ENCODE results near the gene MUC4.

DNA sequence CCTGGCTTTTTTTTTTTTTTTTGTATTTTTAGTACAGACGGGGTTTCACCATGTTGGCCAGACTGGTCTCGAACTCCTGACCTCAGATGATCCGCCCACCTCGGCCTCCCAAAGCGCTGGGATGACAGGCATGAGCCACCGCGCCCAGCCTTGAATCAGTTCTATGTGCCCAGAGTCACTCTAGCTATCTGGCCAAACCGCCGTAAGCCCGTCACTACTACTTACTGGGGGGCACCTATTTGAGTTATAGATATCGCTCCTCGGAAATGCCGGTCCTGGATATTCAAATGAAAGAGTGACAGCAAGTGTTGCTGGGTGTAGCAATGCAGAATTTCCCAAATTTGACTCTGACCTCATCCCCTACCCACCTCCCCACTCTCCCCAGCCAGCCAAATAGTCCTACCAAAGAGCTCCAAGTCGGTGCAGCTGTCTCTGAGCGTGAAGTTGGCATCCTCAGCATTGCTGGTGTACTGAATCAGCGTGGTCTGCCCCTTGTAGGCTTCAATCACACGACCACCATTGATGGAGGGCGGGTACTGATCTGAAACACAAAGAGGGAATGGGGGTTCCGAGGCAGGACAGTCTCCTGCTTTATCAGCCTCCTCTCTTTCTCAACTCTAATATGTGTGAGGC is 52.9 kb downstream of the MUC4 start:
- TF ChIP-seq, protein P1, sequence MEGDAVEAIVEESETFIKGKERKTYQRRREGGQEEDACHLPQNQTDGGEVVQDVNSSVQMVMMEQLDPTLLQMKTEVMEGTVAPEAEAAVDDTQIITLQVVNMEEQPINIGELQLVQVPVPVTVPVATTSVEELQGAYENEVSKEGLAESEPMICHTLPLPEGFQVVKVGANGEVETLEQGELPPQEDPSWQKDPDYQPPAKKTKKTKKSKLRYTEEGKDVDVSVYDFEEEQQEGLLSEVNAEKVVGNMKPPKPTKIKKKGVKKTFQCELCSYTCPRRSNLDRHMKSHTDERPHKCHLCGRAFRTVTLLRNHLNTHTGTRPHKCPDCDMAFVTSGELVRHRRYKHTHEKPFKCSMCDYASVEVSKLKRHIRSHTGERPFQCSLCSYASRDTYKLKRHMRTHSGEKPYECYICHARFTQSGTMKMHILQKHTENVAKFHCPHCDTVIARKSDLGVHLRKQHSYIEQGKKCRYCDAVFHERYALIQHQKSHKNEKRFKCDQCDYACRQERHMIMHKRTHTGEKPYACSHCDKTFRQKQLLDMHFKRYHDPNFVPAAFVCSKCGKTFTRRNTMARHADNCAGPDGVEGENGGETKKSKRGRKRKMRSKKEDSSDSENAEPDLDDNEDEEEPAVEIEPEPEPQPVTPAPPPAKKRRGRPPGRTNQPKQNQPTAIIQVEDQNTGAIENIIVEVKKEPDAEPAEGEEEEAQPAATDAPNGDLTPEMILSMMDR (IDR thresholded peaks at IDR 0.05; ENCODE audit: poor library complexity, severe bottlenecking), result no peak
- TF ChIP-seq TAF1 (IDR thresholded peaks at IDR 0.05; ENCODE audit: low read depth) (no peak), EZH2 (IDR thresholded peaks at IDR 0.05; ENCODE audit: borderline replicate concordance, insufficient read depth, low read length, poor library complexity, severe bottlenecking) (no peak)
- TF ChIP-seq, protein P2, sequence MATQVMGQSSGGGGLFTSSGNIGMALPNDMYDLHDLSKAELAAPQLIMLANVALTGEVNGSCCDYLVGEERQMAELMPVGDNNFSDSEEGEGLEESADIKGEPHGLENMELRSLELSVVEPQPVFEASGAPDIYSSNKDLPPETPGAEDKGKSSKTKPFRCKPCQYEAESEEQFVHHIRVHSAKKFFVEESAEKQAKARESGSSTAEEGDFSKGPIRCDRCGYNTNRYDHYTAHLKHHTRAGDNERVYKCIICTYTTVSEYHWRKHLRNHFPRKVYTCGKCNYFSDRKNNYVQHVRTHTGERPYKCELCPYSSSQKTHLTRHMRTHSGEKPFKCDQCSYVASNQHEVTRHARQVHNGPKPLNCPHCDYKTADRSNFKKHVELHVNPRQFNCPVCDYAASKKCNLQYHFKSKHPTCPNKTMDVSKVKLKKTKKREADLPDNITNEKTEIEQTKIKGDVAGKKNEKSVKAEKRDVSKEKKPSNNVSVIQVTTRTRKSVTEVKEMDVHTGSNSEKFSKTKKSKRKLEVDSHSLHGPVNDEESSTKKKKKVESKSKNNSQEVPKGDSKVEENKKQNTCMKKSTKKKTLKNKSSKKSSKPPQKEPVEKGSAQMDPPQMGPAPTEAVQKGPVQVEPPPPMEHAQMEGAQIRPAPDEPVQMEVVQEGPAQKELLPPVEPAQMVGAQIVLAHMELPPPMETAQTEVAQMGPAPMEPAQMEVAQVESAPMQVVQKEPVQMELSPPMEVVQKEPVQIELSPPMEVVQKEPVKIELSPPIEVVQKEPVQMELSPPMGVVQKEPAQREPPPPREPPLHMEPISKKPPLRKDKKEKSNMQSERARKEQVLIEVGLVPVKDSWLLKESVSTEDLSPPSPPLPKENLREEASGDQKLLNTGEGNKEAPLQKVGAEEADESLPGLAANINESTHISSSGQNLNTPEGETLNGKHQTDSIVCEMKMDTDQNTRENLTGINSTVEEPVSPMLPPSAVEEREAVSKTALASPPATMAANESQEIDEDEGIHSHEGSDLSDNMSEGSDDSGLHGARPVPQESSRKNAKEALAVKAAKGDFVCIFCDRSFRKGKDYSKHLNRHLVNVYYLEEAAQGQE (IDR thresholded peaks at IDR 0.05; ENCODE audit: borderline replicate concordance), result no peak
